ENCODE results near the gene AARSD1.
"Not testable (repeated sequence)": the region's sequence is repeated elsewhere in the genome, so short reads cannot be mapped to it uniquely, and the experiment has no call there.

Gene AARSD1

GRCh38 chr17:42922294-42922693, 42.0 kb downstream of the AARSD1 start:
- H3K27ac Mint-ChIP-seq: peak overlapping the region in 2 of 3 experiments; percentile 58 to 72
- peaks cover 7% of the 10 kb centered on the region for H3K27me3 Mint-ChIP-seq (ENCODE audit: low read depth)
- peaks cover 22% of the 10 kb centered on the region for H3K4me1 Mint-ChIP-seq
- H3K9me3 Mint-ChIP-seq: no peaks in the 10 kb centered on the region
- TF ChIP-seq CTCF (IDR thresholded peaks at IDR 0.05; ENCODE audit: unreplicated experiment in 3 of 3): no peak
- no peak overlapping the region for H3K4me3 Mint-ChIP-seq
- no peaks in the 10 kb centered on the region for H3K36me3 Mint-ChIP-seq (ENCODE audit: low read depth)

DNA sequence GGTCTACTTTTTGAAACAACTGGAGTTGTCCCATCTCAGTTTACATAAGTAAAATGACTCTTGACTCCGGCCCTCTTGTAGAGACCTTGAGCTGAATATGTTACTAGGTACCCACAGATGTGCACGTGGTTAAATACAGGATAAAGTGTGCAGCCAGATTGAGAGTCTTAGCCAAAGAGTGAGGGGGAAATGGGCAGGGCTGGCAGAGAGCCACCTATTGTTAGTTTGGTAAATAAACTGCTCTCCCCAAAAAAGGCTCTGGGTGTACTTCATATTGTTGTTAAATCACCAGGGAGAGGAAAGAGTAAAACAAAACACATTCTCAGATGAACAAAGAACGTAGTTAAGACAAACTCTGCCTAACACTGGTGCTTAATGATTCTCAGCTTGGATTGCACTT, 43.3 kb downstream of the AARSD1 start:
- Mint-ChIP-seq H3K27me3 (ENCODE audit: low read depth) (peaks cover 7% of the 10 kb centered on the region), H3K4me3 (no peak overlapping the region), H3K36me3 (ENCODE audit: low read depth) (no peaks in the 10 kb centered on the region), H3K27ac (peak overlapping the region in 1 of 3 experiments; percentile 15), H3K4me1 (peaks cover 22% of the 10 kb centered on the region), H3K9me3 (no peaks in the 10 kb centered on the region)
- TF ChIP-seq CTCF (IDR thresholded peaks at IDR 0.05; ENCODE audit: unreplicated experiment in 3 of 3): no peak

- H3K4me3 Mint-ChIP-seq: no peak overlapping the region
- no peaks in the 10 kb centered on the region for H3K9me3 Mint-ChIP-seq
- peaks cover 7% of the 10 kb centered on the region for H3K27me3 Mint-ChIP-seq (ENCODE audit: low read depth)
- peak overlapping the region in 2 of 3 experiments; percentile 15 to 51 for H3K27ac Mint-ChIP-seq
- no peaks in the 10 kb centered on the region for H3K36me3 Mint-ChIP-seq (ENCODE audit: low read depth)
- peaks cover 22% of the 10 kb centered on the region for H3K4me1 Mint-ChIP-seq
- no peak for TF ChIP-seq CTCF (IDR thresholded peaks at IDR 0.05; ENCODE audit: unreplicated experiment in 3 of 3)
Observed at GRCh38 chr17:42920106-42920900, 44.0 kb downstream of the AARSD1 start.

- H3K36me3 Mint-ChIP-seq (ENCODE audit: low read depth); H3K4me3 Mint-ChIP-seq; H3K9me3 Mint-ChIP-seq; H3K27me3 Mint-ChIP-seq (ENCODE audit: low read depth): not testable (repeated sequence)
- Mint-ChIP-seq H3K4me1 (peaks cover 22% of the 10 kb centered on the region), H3K27ac (peak overlapping the region in 2 of 3 experiments; percentile 66 to 67)
Observed at GRCh38 chr17:42919522-42920077, 44.7 kb downstream of the AARSD1 start.

DNA sequence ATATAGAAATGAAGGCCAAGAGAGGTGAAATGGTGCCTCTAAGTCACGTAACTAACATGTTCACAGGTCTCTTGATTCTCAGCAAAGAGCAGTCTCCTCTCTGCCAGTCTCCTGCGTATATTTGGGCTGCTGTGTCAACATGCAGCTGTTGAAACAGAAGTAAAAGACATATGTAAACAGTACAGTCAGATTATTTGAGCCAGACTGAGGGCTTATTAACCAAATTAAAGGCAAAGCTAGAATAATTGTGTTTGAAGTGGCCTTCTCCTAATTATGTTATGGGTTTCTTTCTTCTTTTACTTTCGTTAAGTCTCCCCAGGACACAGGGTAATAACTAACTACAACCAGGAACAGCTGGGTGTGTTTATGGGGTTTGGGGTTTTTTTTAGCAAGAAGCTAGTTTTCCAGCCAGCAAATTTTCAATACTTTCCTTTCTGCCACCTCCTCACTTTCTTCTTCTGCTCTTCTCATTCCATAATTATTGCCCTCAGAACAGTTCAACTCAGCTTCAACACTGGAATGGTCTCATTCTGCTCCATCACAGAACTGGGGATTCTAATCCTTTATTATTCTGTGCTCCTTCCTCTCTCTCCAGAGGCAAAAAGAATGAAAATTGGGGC, 45.2 kb downstream of the AARSD1 start:
- no peaks in the 10 kb centered on the region for H3K9me3 Mint-ChIP-seq
- H3K4me3 Mint-ChIP-seq: no peak overlapping the region
- H3K36me3 Mint-ChIP-seq (ENCODE audit: low read depth): no peaks in the 10 kb centered on the region
- peaks cover 22% of the 10 kb centered on the region for H3K4me1 Mint-ChIP-seq
- H3K27ac Mint-ChIP-seq: peak overlapping the region; percentile 15 to 67 (median 66)
- peaks cover 7% of the 10 kb centered on the region for H3K27me3 Mint-ChIP-seq (ENCODE audit: low read depth)
- no peak for TF ChIP-seq CTCF (IDR thresholded peaks at IDR 0.05; ENCODE audit: unreplicated experiment in 3 of 3)

DNA sequence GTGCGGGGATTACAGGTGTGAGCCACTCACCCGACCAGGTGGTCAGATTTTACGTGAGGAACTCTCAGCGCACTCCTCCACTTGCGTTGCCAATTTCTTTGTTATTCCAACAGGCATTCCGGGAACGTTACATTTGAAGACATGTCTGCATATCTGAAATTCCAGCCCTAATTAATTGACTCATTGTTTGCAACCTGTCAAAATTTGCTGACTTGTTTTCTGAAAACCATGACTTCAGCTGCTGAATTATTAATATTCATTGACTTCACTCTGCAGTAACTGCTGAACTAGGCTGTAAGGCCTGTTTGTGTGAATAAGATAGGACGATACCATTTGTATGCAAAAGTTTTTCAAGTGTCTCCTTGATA, 47.0 kb downstream of the AARSD1 start:
- H3K9me3 Mint-ChIP-seq: no peaks in the 10 kb centered on the region
- peak overlapping the region; percentile 52 to 79 (median 76) for H3K27ac Mint-ChIP-seq
- H3K4me3 Mint-ChIP-seq: no peak overlapping the region
- no peaks in the 10 kb centered on the region for H3K36me3 Mint-ChIP-seq (ENCODE audit: low read depth)
- H3K4me1 Mint-ChIP-seq: peaks cover 21% of the 10 kb centered on the region
- no peak for TF ChIP-seq CTCF (IDR thresholded peaks at IDR 0.05; ENCODE audit: unreplicated experiment in 3 of 3)
- H3K27me3 Mint-ChIP-seq (ENCODE audit: low read depth): peaks cover 4% of the 10 kb centered on the region

DNA sequence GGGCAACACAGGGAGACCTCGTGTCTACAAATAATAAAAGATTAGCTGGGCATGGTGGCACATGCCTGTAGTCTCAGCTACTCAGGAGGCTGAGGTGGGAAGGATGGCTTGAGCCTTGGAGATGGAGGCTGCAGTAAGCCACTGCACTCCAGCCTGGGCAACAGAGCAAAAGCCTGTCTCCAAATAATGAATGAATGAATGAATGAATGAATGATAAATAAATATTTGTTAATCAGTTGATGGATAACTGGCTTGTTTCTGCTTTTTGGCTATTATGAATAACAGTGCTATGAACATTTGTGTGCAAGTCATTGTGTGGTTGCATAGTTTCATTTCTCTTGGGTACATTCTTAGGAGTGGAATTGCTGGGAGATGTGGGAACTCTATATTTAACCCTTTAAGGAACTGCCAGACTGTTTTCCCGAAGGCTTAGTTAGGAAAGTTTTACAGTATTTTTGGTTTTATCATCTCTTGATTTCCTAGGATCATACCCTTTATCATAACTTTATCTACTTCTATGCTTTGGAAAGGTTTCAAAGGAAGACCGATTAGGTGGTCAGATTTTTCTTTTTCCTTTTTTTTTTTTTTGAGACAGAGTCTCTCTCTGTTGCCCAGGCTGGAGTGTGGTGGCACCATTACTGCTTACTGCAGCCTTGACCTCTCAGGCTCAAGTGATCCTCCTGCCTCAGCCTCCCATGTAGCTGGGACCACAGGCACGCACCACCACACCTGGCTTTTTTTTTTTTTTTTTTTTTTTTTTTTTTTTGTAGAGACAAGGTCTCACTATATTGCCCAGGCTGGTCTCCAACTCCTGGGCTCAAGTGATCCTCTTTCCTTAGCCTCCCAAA, 47.6 kb downstream of the AARSD1 start:
- not testable (repeated sequence) for H3K9me3 Mint-ChIP-seq; H3K36me3 Mint-ChIP-seq (ENCODE audit: low read depth); H3K4me3 Mint-ChIP-seq; H3K27me3 Mint-ChIP-seq (ENCODE audit: low read depth)
- Mint-ChIP-seq H3K27ac (peak overlapping the region in 1 of 3 experiments; percentile 52), H3K4me1 (peaks cover 16% of the 10 kb centered on the region)

GRCh38 chr17:42915288-42915687, 49.0 kb downstream of the AARSD1 start:
- not testable (repeated sequence) for H3K4me3 Mint-ChIP-seq; H3K36me3 Mint-ChIP-seq (ENCODE audit: low read depth); H3K27ac Mint-ChIP-seq; H3K27me3 Mint-ChIP-seq (ENCODE audit: low read depth); H3K9me3 Mint-ChIP-seq
- H3K4me1 Mint-ChIP-seq: peaks cover 16% of the 10 kb centered on the region

All from nephron (organoid).